ENCODE data around the gene SUSD5.
"Not testable (repeated sequence)": the region's sequence is repeated elsewhere in the genome, so short reads cannot be mapped to it uniquely, and the experiment has no call there.

SUSD5 gene

DNA sequence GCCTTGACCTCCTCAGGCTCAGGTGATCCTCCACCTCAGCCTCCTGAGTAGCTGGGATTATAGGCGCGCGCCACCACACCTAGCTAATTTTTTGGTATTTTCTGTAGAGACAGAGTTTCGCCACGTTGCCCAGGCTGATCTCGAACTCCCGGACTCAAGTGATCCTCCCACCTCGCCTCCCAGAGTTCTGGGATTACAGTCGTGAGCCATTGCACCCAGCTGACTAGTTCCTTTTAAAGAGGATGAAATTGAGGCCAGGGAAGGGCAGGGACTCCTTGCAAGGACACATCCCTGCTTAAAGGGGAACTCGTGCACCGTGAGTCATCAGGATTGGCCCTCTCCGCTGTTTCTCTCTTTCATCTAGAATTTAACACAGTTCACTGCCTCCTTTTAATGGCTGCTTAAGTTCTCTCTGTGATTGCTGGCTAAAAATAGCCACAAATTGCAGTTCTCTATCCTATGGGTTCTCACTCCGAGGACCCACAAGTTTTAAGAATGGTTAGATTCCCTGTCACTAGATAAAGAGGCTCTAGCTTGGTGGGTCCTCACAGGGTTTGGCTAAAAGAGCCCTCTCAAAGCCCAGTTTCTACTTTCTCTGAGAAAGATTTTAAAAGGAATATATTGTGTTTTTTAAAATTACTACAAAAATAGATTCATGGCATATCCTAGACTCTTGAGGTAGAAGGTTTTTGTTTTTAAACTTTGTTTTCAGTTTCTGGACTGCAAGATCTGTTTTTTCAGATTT is 103.4 kb downstream of the SUSD5 start:
- peak; percentile 90 for DNase-seq (ENCODE audit: low read depth)

- DNase-seq (ENCODE audit: low read depth), result no peak
These were observed 104.0 kb downstream of the SUSD5 start for GRCh38 chr3:33114622-33115023.

DNA sequence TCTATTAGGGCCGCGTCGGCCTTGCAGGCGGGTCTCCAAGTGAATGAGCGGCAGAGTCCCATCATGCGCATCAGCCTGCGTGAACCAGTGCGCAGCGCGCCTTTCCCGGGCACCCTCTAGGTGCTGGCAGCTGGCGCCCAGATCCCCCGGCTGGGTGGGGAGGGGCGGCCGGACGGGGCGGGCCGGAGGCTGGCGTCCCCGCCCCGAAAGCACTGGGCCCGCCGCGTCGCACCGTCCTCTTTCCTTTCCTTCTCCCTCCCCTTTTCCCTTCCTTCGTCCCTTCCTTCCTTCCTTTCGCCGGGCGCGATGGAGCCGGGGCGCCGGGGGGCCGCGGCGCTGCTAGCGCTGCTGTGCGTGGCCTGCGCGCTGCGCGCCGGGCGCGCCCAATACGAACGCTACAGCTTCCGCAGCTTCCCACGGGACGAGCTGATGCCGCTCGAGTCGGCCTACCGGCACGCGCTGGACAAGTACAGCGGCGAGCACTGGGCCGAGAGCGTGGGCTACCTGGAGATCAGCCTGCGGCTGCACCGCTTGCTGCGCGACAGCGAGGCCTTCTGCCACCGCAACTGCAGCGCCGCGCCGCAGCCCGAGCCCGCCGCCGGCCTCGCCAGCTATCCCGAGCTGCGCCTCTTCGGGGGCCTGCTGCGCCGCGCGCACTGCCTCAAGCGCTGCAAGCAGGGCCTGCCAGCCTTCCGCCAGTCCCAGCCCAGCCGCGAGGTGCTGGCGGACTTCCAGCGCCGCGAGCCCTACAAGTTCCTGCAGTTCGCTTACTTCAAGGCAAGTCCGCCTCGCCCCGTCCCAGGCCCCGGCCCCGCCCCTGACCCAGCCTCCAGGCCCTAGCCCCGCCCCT is 104.6 kb downstream of the SUSD5 start, which contains the start of gene CRTAP:
CRTAP (plus strand) TSS at position 243 of the 850 bp plus-strand sequence; CDS start at position 307, 64 bp downstream.
- DNase-seq (ENCODE audit: low read depth), result peak; percentile 99

DNA sequence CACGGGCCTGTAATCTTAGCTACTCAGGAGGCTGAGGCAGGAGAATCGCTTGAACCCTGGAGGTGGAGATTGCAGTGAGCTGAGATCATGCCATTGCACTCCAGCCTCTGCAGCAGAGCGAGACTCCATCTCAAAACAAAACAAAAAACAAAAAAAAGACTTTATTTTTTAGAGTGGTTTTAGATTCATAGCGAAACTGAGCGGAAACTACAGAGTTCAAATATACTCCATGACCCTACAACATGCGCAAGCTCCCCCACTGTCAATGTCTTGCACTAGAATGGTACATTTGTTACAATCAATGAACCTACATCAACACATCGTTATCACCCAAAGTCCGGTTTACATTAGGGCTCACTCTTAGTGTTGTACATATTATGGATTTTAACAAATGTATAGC is 107.0 kb downstream of the SUSD5 start:
- DNase-seq (ENCODE audit: low read depth), result no peak

GRCh38 chr3:33106854-33107253 is 111.8 kb downstream of the SUSD5 start:
- not testable (repeated sequence) for DNase-seq (ENCODE audit: low read depth)

GRCh38 chr3:33105341-33105948 is 113.2 kb downstream of the SUSD5 start:
- DNase-seq (ENCODE audit: low read depth), result no peak

- DNase-seq (ENCODE audit: low read depth), result no peak
These were observed 113.8 kb downstream of the SUSD5 start for GRCh38 chr3:33104803-33105202.

- DNase-seq (ENCODE audit: low read depth), result no peak
These were observed 115.1 kb downstream of the SUSD5 start for GRCh38 chr3:33103480-33103879.

GRCh38 chr3:33103034-33103433 is 115.6 kb downstream of the SUSD5 start:
- no peak for DNase-seq (ENCODE audit: low read depth)

DNA sequence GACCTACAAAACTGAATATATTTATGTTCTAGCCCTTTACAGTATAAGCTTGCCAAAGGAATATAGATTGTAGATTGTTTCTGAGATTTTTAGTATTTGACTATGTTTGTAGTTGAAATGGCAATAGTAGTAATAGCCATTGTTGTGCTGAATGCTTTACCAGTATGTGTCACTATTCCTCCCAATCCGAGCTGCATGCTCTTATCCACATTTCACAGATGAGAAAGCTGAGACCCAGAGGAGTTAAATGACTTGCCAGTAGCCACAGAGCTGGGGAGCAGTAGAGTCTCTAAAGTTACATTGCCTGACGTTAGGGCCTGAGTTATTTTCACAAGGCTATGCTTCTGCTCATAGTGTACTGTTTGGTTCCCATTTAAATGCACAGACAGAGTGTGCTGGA is 118.4 kb downstream of the SUSD5 start:
- DNase-seq (ENCODE audit: low read depth), result no peak
